Hematopoietic multipotent progenitor cell treated with erythropoietin and hydrocortisone succinate and interleukin-3 and kit ligand, for 8 days (in vitro differentiated cells): Measurements from ENCODE around the gene TACR2.

ENCODE experiments used
- DNase-seq: peaks from one replicate; pipeline ENCODE4 v3.0.0-alpha.2; 2015

Gene TACR2

GRCh38 chr10:69449841-69450240, 33.1 kb upstream of the TACR2 start:
- DNase-seq = peak; percentile 54

GRCh38 chr10:69446650-69447151, 30.0 kb upstream of the TACR2 start:
- no peak for DNase-seq

- no peak for DNase-seq
These were observed 29.5 kb upstream of the TACR2 start for GRCh38 chr10:69446229-69446628.

GRCh38 chr10:69445041-69445440, 28.3 kb upstream of the TACR2 start:
- DNase-seq = no peak

GRCh38 chr10:69443354-69443753, 26.6 kb upstream of the TACR2 start:
- DNase-seq = no peak

GRCh38 chr10:69439813-69440506, 23.2 kb upstream of the TACR2 start:
- DNase-seq = no peak

- no peak for DNase-seq
These were observed 22.6 kb upstream of the TACR2 start for GRCh38 chr10:69439350-69439739.

- no peak for DNase-seq
These were observed 22.0 kb upstream of the TACR2 start for GRCh38 chr10:69438536-69439349.

- no peak for DNase-seq
These were observed 20.9 kb upstream of the TACR2 start for GRCh38 chr10:69437321-69438259.

GRCh38 chr10:69435966-69436520, 19.3 kb upstream of the TACR2 start:
- DNase-seq = no peak

GRCh38 chr10:69434926-69435325, 18.2 kb upstream of the TACR2 start:
- DNase-seq = no peak

- no peak for DNase-seq
These were observed 17.5 kb upstream of the TACR2 start for GRCh38 chr10:69434169-69434568.

GRCh38 chr10:69428165-69428564, 11.4 kb upstream of the TACR2 start:
- DNase-seq = no peak

- DNase-seq = no peak
These were observed 9.6 kb upstream of the TACR2 start for GRCh38 chr10:69426376-69426727.

- DNase-seq = no peak
These were observed 9.0 kb upstream of the TACR2 start for GRCh38 chr10:69425511-69426298.

GRCh38 chr10:69425041-69425440, 8.3 kb upstream of the TACR2 start:
- no peak for DNase-seq

GRCh38 chr10:69422676-69423075, 6.0 kb upstream of the TACR2 start:
- no peak for DNase-seq

GRCh38 chr10:69421611-69422308, 5.0 kb upstream of the TACR2 start:
- DNase-seq = no peak

GRCh38 chr10:69419744-69420126, 3.0 kb upstream of the TACR2 start:
- DNase-seq = no peak

- no peak for DNase-seq
These were observed 2.5 kb upstream of the TACR2 start for GRCh38 chr10:69419096-69419743.
